ENCODE measurements around the gene FBXL5. TPM values are rescaled to one million over a fixed set of nuclear protein-coding genes. Genes with fewer than 3 reads are reported as not detected.

Gene FBXL5
- total and polyA plus RNA-seq, 9 of the 15 experiments (the other 6 are each of a cell fraction or from before 2014, with no cell fraction given) = 6.0 to 35.2 (median 22.1) TPM

DNA sequence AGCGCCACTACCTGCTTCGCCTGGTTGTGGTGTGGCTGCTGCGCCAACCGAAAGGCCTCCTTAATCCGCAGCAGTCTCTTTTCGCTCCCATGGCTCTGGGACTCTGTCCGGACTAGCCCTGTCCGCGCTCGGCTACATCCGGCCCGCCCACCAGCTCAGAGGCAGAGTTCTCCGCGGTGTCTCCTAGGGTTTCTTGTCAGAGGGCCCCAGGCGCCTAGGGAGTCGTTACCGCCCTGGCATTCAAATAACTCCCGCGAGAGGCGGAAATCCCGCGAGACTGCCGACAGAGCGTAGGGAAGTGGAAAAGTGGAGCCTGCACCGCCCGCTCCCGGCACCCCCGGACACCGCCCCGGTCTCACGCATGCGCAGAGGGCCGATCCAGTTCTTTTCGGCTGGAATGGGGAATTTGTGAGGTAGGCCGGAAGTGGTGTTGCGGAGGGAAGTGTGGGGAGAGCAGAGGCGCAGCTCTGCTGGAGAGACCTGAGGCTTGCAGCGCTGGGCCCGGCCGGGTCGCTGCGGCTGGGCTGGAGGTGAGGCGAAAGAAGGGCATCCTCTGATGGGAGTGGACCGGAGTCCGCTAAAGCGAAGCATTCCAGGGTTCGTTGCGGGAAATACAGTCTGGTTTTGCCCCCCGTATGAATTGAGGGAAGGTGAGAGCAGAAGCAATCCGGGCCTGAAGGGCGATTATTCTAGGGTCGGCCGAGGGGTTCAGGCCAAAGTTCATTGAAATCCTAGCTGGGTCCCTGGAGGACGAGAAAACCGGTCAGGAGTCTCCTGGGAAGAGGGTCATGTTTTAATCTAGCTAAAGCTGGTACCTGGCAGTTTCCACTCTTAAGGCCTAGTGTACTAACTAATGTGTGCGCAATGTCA is 26.4 kb upstream of the FBXL5 start, which contains the start of gene FAM200B (continued):
- TF ChIP-seq STAT6 (CRISPR knock-in tag; IDR thresholded peaks at IDR 0.05) = no peak
- TF ChIP-seq NCOA4 (IDR thresholded peaks at IDR 0.05; ENCODE audit: partially characterized antibody) = no peak
- no peak for TF ChIP-seq ZNF609 (CRISPR knock-in tag; IDR thresholded peaks at IDR 0.05; ENCODE audit: borderline replicate concordance)
- TF ChIP-seq MCM3 (IDR thresholded peaks at IDR 0.05) = no peak
- peak; percentile 82 for TF ChIP-seq TBP (optimal IDR thresholded peaks at IDR 0.05; ENCODE audit: low read depth, low read length)
- no peak for TF ChIP-seq SETDB1 (IDR thresholded peaks at IDR 0.05; ENCODE audit: low read length)
- no peak for TF ChIP-seq RBM17 (IDR thresholded peaks at IDR 0.05; ENCODE audit: borderline replicate concordance, low read depth, low read length)
- TF ChIP-seq, protein P1, sequence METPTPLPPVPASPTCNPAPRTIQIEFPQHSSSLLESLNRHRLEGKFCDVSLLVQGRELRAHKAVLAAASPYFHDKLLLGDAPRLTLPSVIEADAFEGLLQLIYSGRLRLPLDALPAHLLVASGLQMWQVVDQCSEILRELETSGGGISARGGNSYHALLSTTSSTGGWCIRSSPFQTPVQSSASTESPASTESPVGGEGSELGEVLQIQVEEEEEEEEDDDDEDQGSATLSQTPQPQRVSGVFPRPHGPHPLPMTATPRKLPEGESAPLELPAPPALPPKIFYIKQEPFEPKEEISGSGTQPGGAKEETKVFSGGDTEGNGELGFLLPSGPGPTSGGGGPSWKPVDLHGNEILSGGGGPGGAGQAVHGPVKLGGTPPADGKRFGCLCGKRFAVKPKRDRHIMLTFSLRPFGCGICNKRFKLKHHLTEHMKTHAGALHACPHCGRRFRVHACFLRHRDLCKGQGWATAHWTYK (CRISPR knock-in tag; IDR thresholded peaks at IDR 0.05) = no peak
- TF ChIP-seq ZNF75A (CRISPR knock-in tag; IDR thresholded peaks at IDR 0.05) = no peak
- TF ChIP-seq EP400 (IDR thresholded peaks at IDR 0.05) = peak; percentile 91
- no peak for TF ChIP-seq ZNF764 (CRISPR knock-in tag; IDR thresholded peaks at IDR 0.05; ENCODE audit: low read depth)
- TF ChIP-seq NFIX (CRISPR knock-in tag; IDR thresholded peaks at IDR 0.05; ENCODE audit: low read depth) = no peak
- no peak; the same call in 1 of the 2 replicates for TF ChIP-seq E2F3 (CRISPR knock-in tag; IDR thresholded peaks at IDR 0.05)
- TF ChIP-seq CC2D1A (IDR thresholded peaks at IDR 0.05) = peak; percentile 95
- peak; percentile 31; the same call in 1 of the 2 replicates for TF ChIP-seq ARID1B (IDR thresholded peaks at IDR 0.05)
- TF ChIP-seq THRAP3 (IDR thresholded peaks at IDR 0.05; ENCODE audit: borderline replicate concordance) = no peak
- TF ChIP-seq GABPB1 (CRISPR knock-in tag; IDR thresholded peaks at IDR 0.05) = peak; percentile 94
